Memory B cell (primary cell): ENCODE measurements around the gene CHSY3.
"Not testable (repeated sequence)": the region's sequence is repeated elsewhere in the genome, so short reads cannot be mapped to it uniquely, and the experiment has no call there.

Experiments used
- ATAC-seq: fragments of 150-1000 bp; cut with Tn5 transposase; 2 replicates; pipeline ENCODE4 v1.10.0; 2021; ENCODE audit warnings: low read depth, mild to moderate bottlenecking, moderate library complexity
- DNase-seq, 2 donors: peaks; one replicate each; pipeline ENCODE4 v3.0.0; 2022; ENCODE audit warnings: low spot score in 2 of 2
- H3K27ac Mint-ChIP-seq: one replicate; pipeline ENCODE4 v1.8.0; 2022; ENCODE audit warnings: mild to moderate bottlenecking, moderate library complexity, mixed read lengths
- H3K27me3 Mint-ChIP-seq: one replicate; pipeline ENCODE4 v1.8.0; 2022; ENCODE audit warnings: mixed read lengths
- H3K36me3 Mint-ChIP-seq: one replicate; pipeline ENCODE4 v1.8.0; 2022; ENCODE audit warnings: mild to moderate bottlenecking, mixed read lengths
- H3K4me1 Mint-ChIP-seq: one replicate; pipeline ENCODE4 v1.8.0; 2022; ENCODE audit warnings: mixed read lengths
- H3K4me3 Mint-ChIP-seq: one replicate; pipeline ENCODE4 v1.8.0; 2022; ENCODE audit warnings: mild to moderate bottlenecking, moderate library complexity, mixed read lengths
- H3K9me3 Mint-ChIP-seq: one replicate; pipeline ENCODE4 v1.8.0; 2022; ENCODE audit warnings: mixed read lengths

CHSY3 gene

DNA sequence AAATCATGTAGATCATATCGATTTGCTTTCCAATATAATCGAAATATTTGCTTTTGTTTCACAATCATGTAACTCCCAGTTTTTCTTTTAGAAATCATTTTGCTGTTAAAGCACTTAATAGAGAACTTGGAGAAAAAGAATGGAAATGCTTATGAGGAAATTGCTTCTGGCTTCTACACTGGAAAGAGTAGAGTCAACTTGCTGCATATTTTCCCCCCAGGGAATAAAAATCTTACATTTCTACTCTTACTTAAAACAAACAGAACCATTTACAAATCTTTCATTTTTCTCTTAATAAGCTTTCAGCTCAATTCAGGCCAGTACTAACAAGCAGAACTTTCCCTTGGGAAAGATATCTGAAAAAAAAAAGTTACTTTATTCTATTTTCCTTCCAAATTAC is 312.0 kb downstream of the CHSY3 start:
- ATAC-seq (no peak), DNase-seq (no peak)
- H3K27me3 Mint-ChIP-seq = no peaks in the 10 kb centered on the region
- H3K9me3 Mint-ChIP-seq = no peaks in the 10 kb centered on the region
- no peaks in the 10 kb centered on the region for H3K4me1 Mint-ChIP-seq
- H3K27ac Mint-ChIP-seq = no peak overlapping the region
- no peak overlapping the region for H3K4me3 Mint-ChIP-seq
- H3K36me3 Mint-ChIP-seq = no peaks in the 10 kb centered on the region

DNA sequence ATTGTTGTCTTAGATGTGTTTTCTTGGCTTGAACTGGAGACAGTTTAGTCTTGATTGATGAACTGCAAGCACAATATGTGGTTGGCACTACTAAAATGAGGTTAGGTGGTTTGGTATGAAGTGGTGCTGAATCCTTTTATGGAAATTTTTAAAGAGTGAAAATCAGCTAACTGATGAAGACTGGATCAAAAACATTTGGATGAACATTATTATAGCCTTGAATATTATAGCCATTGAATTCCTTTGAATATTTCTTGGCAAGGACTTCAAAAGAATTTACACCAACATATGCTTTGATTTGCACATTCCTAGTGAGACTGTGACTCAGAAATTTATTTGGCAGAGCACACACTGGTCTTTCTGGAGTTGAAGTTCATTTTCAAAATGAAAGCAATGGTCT is 318.3 kb downstream of the CHSY3 start:
- no peaks in the 10 kb centered on the region for H3K4me1 Mint-ChIP-seq
- H3K36me3 Mint-ChIP-seq = no peaks in the 10 kb centered on the region
- ATAC-seq = no peak
- H3K4me3 Mint-ChIP-seq = no peak overlapping the region
- no peak for DNase-seq
- H3K27ac Mint-ChIP-seq = no peak overlapping the region
- H3K27me3 Mint-ChIP-seq = peaks cover 1% of the 10 kb centered on the region
- peaks cover 2% of the 10 kb centered on the region for H3K9me3 Mint-ChIP-seq

DNA sequence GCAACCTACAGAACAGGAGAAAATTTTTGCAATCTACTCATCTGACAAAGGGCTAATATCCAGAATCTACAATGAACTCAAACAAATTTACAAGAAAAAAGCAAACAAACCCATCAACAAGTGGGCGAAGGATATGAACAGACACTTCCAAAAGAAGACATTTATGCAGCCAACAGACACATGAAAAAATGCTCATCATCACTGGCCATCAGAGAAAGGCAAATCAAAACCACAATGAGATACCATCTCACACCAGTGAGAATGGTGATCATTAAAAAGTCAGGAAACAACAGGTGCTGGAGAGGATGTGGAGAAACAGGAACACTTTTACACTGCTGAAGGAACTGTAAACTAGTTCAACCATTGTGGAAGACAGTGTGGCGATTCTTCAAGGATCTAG is 322.3 kb downstream of the CHSY3 start:
- not testable (repeated sequence) for H3K27ac Mint-ChIP-seq, H3K4me3 Mint-ChIP-seq, H3K36me3 Mint-ChIP-seq, DNase-seq, H3K9me3 Mint-ChIP-seq, ATAC-seq, H3K27me3 Mint-ChIP-seq, H3K4me1 Mint-ChIP-seq

DNA sequence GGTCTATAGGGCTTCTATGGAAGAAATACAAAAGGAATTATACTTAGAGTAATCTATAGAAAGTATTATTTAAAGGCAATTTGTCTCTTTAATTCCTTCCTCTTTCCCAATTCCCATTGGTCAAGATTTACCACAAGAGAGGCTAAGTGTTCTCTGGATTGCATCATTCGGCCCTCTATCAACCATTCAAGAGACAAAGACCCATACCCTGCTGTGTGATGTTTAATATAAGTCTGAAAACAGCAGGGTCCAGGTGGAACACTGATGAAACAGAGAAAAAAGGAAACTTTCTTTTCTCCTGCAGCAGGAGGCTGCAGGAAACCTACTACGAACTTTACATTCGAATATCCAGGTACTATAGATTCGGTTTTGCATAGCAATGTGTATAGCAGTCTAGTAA is 323.4 kb downstream of the CHSY3 start:
- Mint-ChIP-seq H3K4me1 (no peaks in the 10 kb centered on the region), H3K27me3 (no peaks in the 10 kb centered on the region), H3K9me3 (peaks cover 2% of the 10 kb centered on the region), H3K4me3 (no peak overlapping the region), H3K27ac (no peak overlapping the region), H3K36me3 (no peaks in the 10 kb centered on the region)
- DNase-seq (no peak), ATAC-seq (no peak)

DNA sequence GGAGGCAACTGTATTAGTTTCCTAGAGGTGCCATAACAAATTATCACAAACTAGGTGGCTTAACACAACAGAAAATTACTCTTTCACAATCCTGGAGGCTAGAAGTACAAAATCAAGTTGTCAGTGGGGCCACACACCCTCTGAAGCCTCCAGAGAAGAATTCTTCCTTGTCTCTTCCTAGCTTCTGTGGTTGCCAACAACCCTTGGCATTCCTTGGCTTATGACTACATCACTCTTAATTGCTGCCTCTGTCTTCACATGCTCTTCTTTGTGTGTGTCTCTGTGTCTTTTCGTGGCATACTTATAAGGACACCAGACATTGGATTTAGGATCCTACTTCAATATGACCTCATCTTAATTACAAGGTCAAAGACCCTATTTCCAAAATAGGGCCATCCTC is 327.5 kb downstream of the CHSY3 start:
- ATAC-seq = no peak

DNA sequence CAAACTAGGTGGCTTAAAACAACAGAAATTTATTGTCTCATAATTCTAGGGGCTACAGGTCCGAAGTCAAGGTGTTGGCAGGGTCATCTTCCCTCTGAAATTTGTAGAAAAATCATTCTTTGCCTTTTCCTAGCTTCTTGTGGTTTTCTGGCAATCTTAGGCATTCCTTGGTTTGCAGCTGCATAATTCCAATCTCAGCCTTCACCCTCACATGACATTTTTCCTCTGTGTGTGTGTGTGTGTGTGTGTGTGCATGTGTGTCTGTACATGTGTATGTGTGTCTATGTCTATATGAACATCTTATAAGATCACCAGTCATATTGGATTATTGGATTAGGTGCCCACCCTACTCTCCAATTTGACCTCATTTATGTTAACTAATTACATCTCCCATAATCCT is 330.6 kb downstream of the CHSY3 start:
- no peak for DNase-seq
- H3K4me3 Mint-ChIP-seq = no peak overlapping the region
- H3K36me3 Mint-ChIP-seq = no peaks in the 10 kb centered on the region
- no peaks in the 10 kb centered on the region for H3K27me3 Mint-ChIP-seq
- no peak overlapping the region for H3K27ac Mint-ChIP-seq
- peaks cover 6% of the 10 kb centered on the region for H3K9me3 Mint-ChIP-seq
- H3K4me1 Mint-ChIP-seq = no peaks in the 10 kb centered on the region
- ATAC-seq = no peak

More for the DNA sequence above, 327.5 kb downstream of the CHSY3 start:
- Mint-ChIP-seq H3K9me3 (peaks cover 6% of the 10 kb centered on the region), H3K4me3 (no peak overlapping the region), H3K27me3 (no peaks in the 10 kb centered on the region), H3K4me1 (no peaks in the 10 kb centered on the region), H3K36me3 (no peaks in the 10 kb centered on the region), H3K27ac (no peak overlapping the region)
- DNase-seq = no peak
